Transverse colon (tissue), 4 donors: ENCODE data around the gene ACTRT2.

Source experiments
- CTCF ChIP-seq, 5 experiments: fragments of 200-600 bp in 3 of 5; fragments of 450-650 bp in 2 of 5; sonication (generic) in 3 of 5; IDR thresholded peaks; 1 replicate in 2 of 5; 2 replicates in 3 of 5; pipeline ENCODE4 v1.5.1; 2016 to 2017; ENCODE audit warnings: antibody characterized with exemption in 5 of 5, inconsistent platforms in 3 of 5, mild to moderate bottlenecking in 2 of 5, moderate library complexity in 1 of 5
- EP300 ChIP-seq: sonication (generic); formaldehyde crosslinking; IDR thresholded peaks from one replicate; pipeline ENCODE4 v1.6.1; 2017; ENCODE audit warnings: antibody characterized with exemption, low read depth
- POLR2A ChIP-seq: fragments of 450-650 bp; IDR thresholded peaks from one replicate; pipeline ENCODE4 v1.6.1; 2016; ENCODE audit warnings: antibody characterized with exemption, mild to moderate bottlenecking, moderate library complexity
- POLR2AphosphoS5 ChIP-seq, 3 donors: sonication (generic); formaldehyde crosslinking; IDR thresholded peaks; one replicate each; pipeline ENCODE4 v1.6.1; 2016; ENCODE audit warnings: antibody characterized with exemption in 3 of 3

GRCh38 chr1:3070309-3070643 is 49.0 kb downstream of the ACTRT2 start:
- TF ChIP-seq CTCF (IDR thresholded peaks at IDR 0.05): no peak
- TF ChIP-seq POLR2AphosphoS5 (IDR thresholded peaks at IDR 0.05): no peak
- no peak for TF ChIP-seq POLR2A
- TF ChIP-seq EP300: no peak
